ENCODE data around the gene PRRG4.
"Not testable (repeated sequence)": the region's sequence is repeated elsewhere in the genome, so short reads cannot be mapped to it uniquely, and the experiment has no call there.

PRRG4 gene

GRCh38 chr11:32829680-32830412 is at the start of gene PRRG4:
Gene PRRG4 (plus strand): TSS chr11:32829927. CDS start chr11:32830530, 603 bp downstream.
- no peak for DNase-seq (ENCODE audit: low read depth)

GRCh38 chr11:32780839-32781238 is 48.9 kb upstream of the PRRG4 start:
- DNase-seq (ENCODE audit: low read depth), result not testable (repeated sequence)

DNA sequence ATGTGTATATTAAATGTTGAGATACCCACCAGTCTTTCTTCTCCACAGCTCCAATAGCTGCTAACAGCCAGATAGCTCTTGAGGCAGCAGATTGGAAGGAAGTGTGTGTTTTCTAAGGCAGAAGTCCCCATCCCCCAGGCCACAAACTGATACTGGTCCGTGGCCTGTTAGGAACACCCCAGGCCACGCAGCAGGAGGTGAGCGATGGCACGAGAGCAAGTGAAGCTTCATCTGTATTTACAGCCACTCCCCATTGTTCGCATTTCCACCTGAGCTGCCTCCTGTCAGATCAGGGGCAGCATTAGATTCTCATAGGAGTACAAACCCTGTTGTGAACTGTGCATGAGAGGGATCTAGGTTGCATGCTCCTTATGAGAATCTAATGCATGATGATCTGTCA is 48.0 kb upstream of the PRRG4 start:
- no peak for DNase-seq (ENCODE audit: low read depth)

GRCh38 chr11:32785262-32785661 is 44.5 kb upstream of the PRRG4 start:
- no peak for DNase-seq (ENCODE audit: low read depth)

DNA sequence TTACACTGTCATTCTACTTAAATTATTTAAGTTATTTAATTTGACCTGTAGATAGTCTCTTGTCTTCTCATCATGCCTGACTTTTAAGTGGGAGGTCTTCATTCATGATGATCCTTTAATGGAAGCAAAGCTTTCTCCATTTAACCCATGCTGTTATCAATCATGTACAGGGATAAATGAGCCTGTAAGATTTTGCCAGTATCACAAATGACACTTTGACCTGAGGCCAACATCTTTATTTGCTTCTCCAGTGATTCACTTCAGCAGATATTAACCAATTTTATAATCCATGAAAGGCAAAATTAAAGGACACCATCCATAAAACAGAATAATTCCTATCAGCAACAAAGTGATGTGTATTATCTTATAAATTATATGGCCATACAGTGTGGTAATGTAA is 42.9 kb upstream of the PRRG4 start:
- DNase-seq (ENCODE audit: low read depth), result no peak

DNA sequence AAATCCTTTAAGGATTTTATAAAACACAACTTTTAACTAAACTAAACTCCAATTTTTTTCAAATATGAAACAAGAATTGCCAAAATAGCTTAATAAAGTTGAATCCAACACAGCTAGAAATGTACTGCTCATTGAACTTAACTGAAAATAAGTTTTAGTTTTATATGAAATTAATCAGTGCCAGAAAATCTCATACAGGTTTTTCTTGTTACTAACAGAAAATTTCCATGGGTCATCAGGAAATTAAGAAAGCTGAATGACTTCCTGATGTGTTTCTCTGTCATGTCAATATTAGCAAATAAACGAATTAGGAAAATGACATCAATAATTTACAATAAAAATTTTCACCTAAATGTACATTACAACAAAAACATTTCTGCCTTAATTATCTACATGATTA is 38.8 kb upstream of the PRRG4 start:
- no peak for DNase-seq (ENCODE audit: low read depth)

- DNase-seq (ENCODE audit: low read depth), result no peak
These were observed 37.4 kb upstream of the PRRG4 start for GRCh38 chr11:32792111-32792947.

DNA sequence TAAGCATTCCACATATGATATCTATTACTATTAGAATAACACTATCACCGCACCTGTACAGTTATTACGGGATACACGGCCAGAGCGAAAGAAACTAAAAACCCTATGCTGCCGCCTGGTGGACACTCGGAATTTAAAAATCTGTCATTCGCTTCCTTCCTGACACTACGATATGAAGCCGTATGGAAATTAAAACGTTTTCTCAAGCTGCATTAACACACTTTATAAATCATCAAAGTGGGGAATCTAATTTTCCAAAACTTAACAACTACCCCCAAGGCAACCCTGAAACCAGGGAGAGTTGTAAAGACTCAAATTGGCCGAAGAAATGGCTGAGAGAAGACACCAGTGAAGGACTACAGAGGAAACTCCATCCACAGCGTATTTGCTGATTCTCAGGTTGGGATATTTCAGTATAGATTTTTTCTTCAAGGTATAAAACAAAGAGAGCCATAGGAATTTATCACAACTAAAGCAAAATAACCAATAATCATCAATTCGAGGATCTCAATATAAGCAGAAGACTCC is 36.7 kb upstream of the PRRG4 start:
- peak; percentile 37 for DNase-seq (ENCODE audit: low read depth)

GRCh38 chr11:32794439-32794838 is 35.3 kb upstream of the PRRG4 start, which contains the start of gene CCDC73:
Gene CCDC73 (minus strand): TSS chr11:32794662. CDS start chr11:32760243, 34,419 bp downstream.
- DNase-seq (ENCODE audit: low read depth), result no peak

DNA sequence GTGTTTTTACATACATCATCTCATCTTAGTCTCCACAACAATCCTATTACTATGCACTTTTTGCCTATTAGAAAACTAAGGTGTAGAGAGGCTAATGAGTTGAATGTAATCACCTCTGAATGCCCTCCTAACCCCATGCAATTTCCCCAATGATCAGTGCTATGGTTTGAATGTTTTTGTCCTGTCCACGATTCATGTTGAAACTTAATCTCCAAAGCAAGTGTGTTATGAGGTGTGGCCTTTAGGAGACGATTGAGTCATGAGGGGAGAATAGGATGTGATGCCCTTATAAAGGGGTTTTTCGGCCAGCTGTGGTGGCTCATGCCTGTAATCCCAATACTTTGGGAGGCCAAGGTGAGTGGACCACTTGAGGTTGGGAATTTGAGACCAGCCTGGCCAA is 33.3 kb upstream of the PRRG4 start:
- no peak for DNase-seq (ENCODE audit: low read depth)

DNA sequence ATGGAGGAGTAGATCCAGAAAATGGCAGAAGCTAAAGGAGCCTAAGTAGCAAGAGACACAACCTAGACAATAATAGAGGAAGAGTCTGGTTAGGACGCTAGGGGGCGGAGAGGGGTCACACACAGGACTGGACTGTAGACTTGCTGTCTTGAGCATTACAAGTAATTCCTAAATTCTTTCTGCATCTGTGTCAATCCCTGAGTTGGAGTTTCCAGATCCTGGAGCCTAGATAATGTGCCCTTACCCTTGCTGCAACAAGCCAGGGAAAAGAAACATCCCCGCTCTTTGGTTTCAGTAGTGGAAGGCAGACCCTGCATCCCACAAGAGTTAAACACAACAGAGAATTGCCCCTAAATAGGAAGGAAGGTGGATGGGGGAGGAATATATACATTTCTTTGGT is 20.4 kb upstream of the PRRG4 start:
- DNase-seq (ENCODE audit: low read depth), result peak; percentile 75

- peak; percentile 36 for DNase-seq (ENCODE audit: low read depth)
These were observed 12.4 kb upstream of the PRRG4 start for GRCh38 chr11:32817181-32817851.

GRCh38 chr11:32817852-32818183 is 11.9 kb upstream of the PRRG4 start:
- no peak for DNase-seq (ENCODE audit: low read depth)

- DNase-seq (ENCODE audit: low read depth), result no peak
These were observed 10.5 kb upstream of the PRRG4 start for GRCh38 chr11:32819187-32819586.

- no peak for DNase-seq (ENCODE audit: low read depth)
These were observed 9.2 kb upstream of the PRRG4 start for GRCh38 chr11:32820497-32820896.

DNA sequence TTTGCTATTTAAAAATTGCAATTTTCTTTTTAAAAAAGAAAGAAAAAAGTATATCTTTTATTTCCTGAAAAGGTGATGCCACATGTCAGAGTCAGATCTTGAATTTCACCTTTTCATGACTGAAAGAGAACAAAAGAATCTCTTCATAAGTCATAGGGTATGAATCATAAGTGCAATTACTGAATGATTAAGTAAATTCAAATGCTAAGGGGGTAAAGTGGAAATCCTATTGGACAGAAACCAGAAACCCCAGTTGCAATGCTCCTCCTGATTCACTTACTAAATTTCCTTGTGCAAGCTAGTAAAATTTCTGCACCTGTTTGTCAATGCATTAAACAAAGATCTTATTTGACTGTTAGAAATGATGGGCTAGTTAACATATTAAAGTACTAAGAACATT is 8.2 kb upstream of the PRRG4 start:
- DNase-seq (ENCODE audit: low read depth), result peak; percentile 25

DNA sequence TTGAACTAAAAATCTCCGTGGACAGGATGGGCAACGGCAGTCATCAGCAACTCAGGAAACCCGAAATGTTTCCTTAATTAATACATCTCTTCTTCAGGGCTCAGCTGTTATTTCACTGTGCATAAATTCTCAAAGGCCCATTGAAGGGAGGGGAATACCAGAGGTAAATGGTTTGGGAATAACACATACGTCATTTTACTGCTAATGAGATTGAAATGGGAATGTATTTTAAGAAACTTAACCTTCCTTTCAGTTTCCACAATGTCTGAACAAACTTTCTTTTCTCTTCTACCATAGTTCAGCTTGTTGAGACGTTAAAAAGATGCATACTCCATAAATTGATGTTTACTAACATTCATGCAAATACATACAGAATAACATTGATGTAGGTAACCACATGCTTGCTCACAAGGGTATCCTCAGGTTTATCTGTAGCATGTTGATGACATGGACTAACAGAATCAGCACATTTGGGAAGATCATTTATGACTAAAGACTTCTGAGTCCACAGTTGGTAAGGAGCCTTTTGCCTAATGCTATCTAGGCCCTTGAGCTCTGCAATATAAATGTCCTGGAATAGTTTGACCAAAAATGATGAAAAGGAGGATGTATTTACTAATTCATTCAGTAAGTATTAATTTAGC is 7.7 kb upstream of the PRRG4 start:
- DNase-seq (ENCODE audit: low read depth), result no peak

GRCh38 chr11:32823617-32824016 is 6.1 kb upstream of the PRRG4 start:
- not testable (repeated sequence) for DNase-seq (ENCODE audit: low read depth)

GRCh38 chr11:32826113-32826512 is 3.6 kb upstream of the PRRG4 start:
- no peak for DNase-seq (ENCODE audit: low read depth)

DNA sequence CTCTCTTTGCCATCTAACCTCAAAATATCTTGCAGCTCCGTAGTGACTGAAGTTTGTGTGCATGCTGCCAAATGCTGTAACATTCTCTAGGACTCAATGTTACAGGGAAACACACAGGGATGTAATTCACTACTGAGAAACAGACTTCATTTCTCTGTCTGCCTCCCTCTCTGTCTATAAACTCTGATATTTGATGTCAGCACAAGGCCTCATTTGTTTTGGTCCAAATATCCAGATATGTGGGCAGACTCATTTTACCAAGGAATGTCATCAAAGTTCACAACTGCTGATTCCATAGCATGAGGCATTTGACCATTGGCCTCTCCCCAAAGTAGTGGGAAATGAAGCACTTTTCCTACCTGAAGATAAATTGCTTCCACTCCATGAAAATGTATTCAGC is 2.5 kb upstream of the PRRG4 start:
- no peak for DNase-seq (ENCODE audit: low read depth)

GRCh38 chr11:32829157-32829679 is 509 bp upstream of the PRRG4 start:
- no peak for DNase-seq (ENCODE audit: low read depth)

DNA sequence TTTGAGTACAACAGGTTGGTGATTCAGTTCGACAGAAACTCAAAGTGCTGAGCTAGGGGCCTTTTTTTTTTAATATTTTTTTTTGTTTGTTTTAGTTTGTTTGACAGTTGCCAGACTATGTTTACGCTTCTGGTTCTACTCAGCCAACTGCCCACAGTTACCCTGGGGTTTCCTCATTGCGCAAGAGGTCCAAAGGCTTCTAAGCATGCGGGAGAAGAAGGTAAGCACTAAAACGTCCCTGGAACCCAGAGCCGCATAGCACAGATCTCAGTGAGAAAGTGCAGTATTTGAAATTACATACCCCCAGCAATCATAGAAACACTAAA is 649 bp downstream of the PRRG4 start:
- DNase-seq (ENCODE audit: low read depth), result peak; percentile 73

Measured in amniotic epithelial cell (primary cell).